Heart right ventricle (tissue), 16 donors: ENCODE measurements around the gene ST8SIA5. TPM values are rescaled to one million over a fixed set of nuclear protein-coding genes. Genes with fewer than 3 reads are reported as not detected.
A peak's percentile ranks its signal among the peaks of the same experiment; 100 is the strongest.

Experiments
- ATAC-seq, 8 donors: fragments of 200-7000 bp; cut with Tn5 transposase; one replicate each; pipeline ENCODE4 v1.9.1; 2020; ENCODE audit warnings: mild to moderate bottlenecking in 8 of 8, moderate library complexity in 8 of 8, moderate number of reproducible peaks in 1 of 8
- DNase-seq, 2 donors: peaks; one replicate each; pipeline ENCODE4 v3.0.0-alpha.2; 2020
- H3K27ac ChIP-seq, 10 donors: fragments of 200-600 bp; sonication (generic) in 2 of 10; one replicate each; pipeline versions ENCODE4 v1.5.0 to v1.8.0; 2020 to 2022; ENCODE audit warnings: mild to moderate bottlenecking in 3 of 10
- H3K27me3 ChIP-seq, 7 donors: fragments of 200-600 bp; one replicate each; pipeline ENCODE4 v1.8.0; 2021 to 2022; ENCODE audit warnings: mild to moderate bottlenecking in 2 of 7
- H3K36me3 ChIP-seq, 9 donors: fragments of 200-600 bp; sonication (generic) in 1 of 9; one replicate each; pipeline versions ENCODE4 v1.5.0 to v1.8.0; 2020 to 2022; ENCODE audit warnings: mild to moderate bottlenecking in 2 of 9
- H3K4me1 ChIP-seq, 9 donors: fragments of 200-600 bp; sonication (generic) in 1 of 9; one replicate each; pipeline versions ENCODE4 v1.5.0 to v1.8.0; 2020 to 2022; ENCODE audit warnings: mild to moderate bottlenecking in 4 of 9
- H3K4me3 ChIP-seq, 10 donors: fragments of 200-600 bp; sonication (generic) in 2 of 10; one replicate each; pipeline versions ENCODE4 v1.5.0 to v1.8.0; 2020 to 2022; ENCODE audit warnings: mild to moderate bottlenecking in 7 of 10, moderate library complexity in 2 of 10
- H3K9me3 ChIP-seq, 11 donors: fragments of 200-600 bp in 10 of 11; sonication (generic) in 2 of 11; one replicate each; pipeline versions ENCODE4 v1.5.0 to v1.8.0; 2013 to 2022; ENCODE audit warnings: mild to moderate bottlenecking in 2 of 11, control low read depth in 1 of 11, moderate library complexity in 1 of 11
- CTCF ChIP-seq, 9 donors: fragments of 200-600 bp; sonication (generic) in 2 of 9; IDR thresholded peaks; one replicate each; pipeline versions ENCODE4 v1.5.0 to v1.8.0; 2021 to 2022; ENCODE audit warnings: antibody characterized with exemption in 9 of 9, mild to moderate bottlenecking in 5 of 9, moderate library complexity in 1 of 9
- WGBS, 2 donors: extraction: QIAGEN DNeasy Blood & Tissue Kit; methylation state at CpG; one replicate each; pipeline ENCODE4 v1.1.7; 2013; ENCODE audit warnings: inconsistent platforms in 1 of 2; 5-methylcytosine and 5-hydroxymethylcytosine counted together
- intact Hi-C, 10 donors: fragments of 100-400 bp; cut with DNase I; formaldehyde crosslinking; loops; one replicate each; pipeline versions ENCODE4 v1.11.1 to v1.14.2; 2022
- polyA plus RNA-seq, 2 donors: library from polyadenylated mRNA; stranded (reverse); fragments of 200-250 nt; gene quantifications; one replicate each; pipeline ENCODE4 v1.2.3, GENCODE V29; 2013
- total RNA-seq, 10 donors: library from RNA; stranded (reverse); fragmentation: NEBNext Ultra II Directional in 3 of 10; extraction: Animal tissue kit (Norgen Biotek cat#: 25700) in 3 of 10; gene quantifications; one replicate each; pipeline versions ENCODE4 v1.2.1 to v1.2.4, GENCODE V29; 2021 to 2023
- donor health status: Arrhythmogenic right ventricular cardiomyopathy.
- donor health status: ischemic (EF 13 %, LVEDD 7.1; RV severe dilation, severe dysfunction).
- donor health status: healthy with polysubstance abuse.
- donor health status: DM: no; HTN: yes; CAD: no.
- donor health status: DM: no; HTN: no; CAD: no.
- donor health status: ischemic (EF 25% LVEDD 6.9; RV normal size, moderate dysfunction).
- donor health status: ischemic (EF 25% LVEDD 5.7; RV mildly dilated, moderate dysfunction).
- donor health status: healthy.
- donor health status: DM: yes; HTN: yes; CAD: no.
- donor health status: Ischemic cardiomyopathy.
- donor health status: ischemic (EF 35%, LVEDD 5.7; RV mildly dilated, moderate dysfunction).
- donor health status: nonischemic (EF 11% LVEDD 7.7; RV severe dilation, severe dysfunction).
- donor health status: DM: yes; HTN: yes; CAD: no.
- donor health status: PGD.
- donor health status: ischemic (EF 29% LVEDD 5.4; RV normal size, mild dysfunction).
- donor health status: nonischemic (EF 23%, LVEDD 6.1; RV moderate dilation, normal function).

The ST8SIA5 gene
- total and polyA plus RNA-seq, 12 donors = 1.0 to 16.8 (median 5.1) TPM

DNA sequence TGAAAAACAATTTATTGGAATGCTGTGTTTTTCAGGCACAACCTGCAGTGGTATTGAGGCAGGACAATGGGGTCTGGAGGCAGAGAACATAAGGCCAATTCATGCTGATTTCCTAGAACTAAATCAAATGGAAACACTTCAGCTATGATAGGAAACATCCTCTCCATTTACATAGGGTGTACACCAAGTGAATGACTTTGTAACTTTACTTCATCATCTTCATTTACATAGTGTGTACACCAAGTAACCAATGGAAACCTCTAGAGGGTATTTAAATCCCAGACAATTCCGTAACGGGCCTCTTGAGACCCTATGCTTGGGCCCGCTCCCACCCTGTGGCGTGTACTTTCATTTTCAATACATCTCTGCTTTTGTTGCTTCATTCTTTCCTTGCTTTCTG, 32.2 kb upstream of the ST8SIA5 start:
- no peak overlapping the region for H3K27ac ChIP-seq
- peaks cover 0 to 12% (median 0%) of the 10 kb centered on the region in 11 donors for H3K9me3 ChIP-seq

DNA sequence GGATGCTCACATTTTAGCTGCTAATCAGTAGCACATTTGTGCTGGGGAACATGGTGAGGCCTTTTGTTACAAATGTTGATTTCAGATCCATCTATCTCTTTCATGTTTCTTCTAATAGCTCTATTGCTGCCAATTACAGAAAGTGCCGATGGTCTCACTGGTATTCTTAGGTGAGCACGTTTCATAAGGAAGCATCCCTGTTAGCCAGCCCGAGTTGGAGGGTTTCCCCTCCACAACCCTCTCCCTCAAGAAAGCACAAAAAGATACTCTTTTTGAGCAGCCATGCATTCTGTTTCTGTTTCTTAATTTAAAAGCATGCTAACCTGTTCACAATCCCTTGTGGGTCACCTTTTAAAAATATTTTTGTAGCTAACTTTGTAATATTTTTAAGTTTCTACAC, 30.8 kb upstream of the ST8SIA5 start:
- intact Hi-C loops = no loop called here
- Histone ChIP-seq H3K4me3 (no peak overlapping the region), H3K36me3 (no peaks in the 10 kb centered on the region), H3K27ac (no peak overlapping the region), H3K27me3 (no peaks in the 10 kb centered on the region), H3K4me1 (no peaks in the 10 kb centered on the region), H3K9me3 (peaks cover 0 to 12% (median 0%) of the 10 kb centered on the region in 11 donors)
- ATAC-seq (no peak), DNase-seq (no peak)
- 81 to 87% methylated on average over 3 of the region's 3 CpGs for WGBS, 2 donors
- TF ChIP-seq CTCF (IDR thresholded peaks at IDR 0.05) = no peak

More for the DNA sequence above, 32.2 kb upstream of the ST8SIA5 start:
- no peak overlapping the region for H3K4me3 ChIP-seq
- no peaks in the 10 kb centered on the region for H3K36me3 ChIP-seq
- 93 to 96% methylated on average over 4 of the region's 4 CpGs for WGBS, 2 donors
- DNase-seq (no peak), ATAC-seq (no peak)
- H3K4me1 ChIP-seq = no peaks in the 10 kb centered on the region
- TF ChIP-seq CTCF (IDR thresholded peaks at IDR 0.05) = no peak
- H3K27me3 ChIP-seq = no peaks in the 10 kb centered on the region
- intact Hi-C loops = no loop called here

GRCh38 chr18:46772357-46772756, 15.5 kb upstream of the ST8SIA5 start:
- Histone ChIP-seq H3K27me3 (no peaks in the 10 kb centered on the region), H3K27ac (no peak overlapping the region), H3K9me3 (no peaks in the 10 kb centered on the region), H3K4me1 (peaks cover 0 to 25% (median 13%) of the 10 kb centered on the region in 9 donors), H3K4me3 (no peak overlapping the region), H3K36me3 (no peaks in the 10 kb centered on the region)
- TF ChIP-seq CTCF (IDR thresholded peaks at IDR 0.05) = peak in 3 of 9 donors; percentile 5 to 21 (median 9)
- no peak for DNase-seq
- ATAC-seq = no peak
- intact Hi-C loops = no loop called here
- WGBS, 2 donors = 64 to 67% methylated on average over 5 of the region's 5 CpGs

DNA sequence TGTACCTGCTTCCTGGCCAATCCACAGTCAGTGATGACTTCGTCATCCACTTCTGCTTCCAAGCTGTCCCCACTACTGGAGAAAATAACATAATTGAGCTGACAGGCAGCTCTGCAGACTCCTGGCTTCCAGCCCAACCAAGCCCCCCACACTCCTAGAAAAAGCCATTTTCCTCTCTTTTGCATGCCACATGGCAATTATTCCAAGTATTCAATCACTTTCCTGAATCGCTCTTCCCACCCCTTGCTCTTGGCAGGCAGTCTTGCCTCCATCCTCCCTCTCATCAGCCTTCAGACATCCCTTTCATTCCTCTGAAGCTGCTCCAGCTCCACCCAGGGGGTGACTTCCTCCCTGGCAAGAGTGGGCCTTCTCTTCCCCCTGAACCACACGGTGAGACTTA, 14.3 kb upstream of the ST8SIA5 start:
- Histone ChIP-seq H3K4me3 (no peak overlapping the region), H3K4me1 (peaks cover 0 to 25% (median 13%) of the 10 kb centered on the region in 9 donors), H3K27me3 (no peaks in the 10 kb centered on the region), H3K9me3 (no peaks in the 10 kb centered on the region), H3K27ac (no peak overlapping the region), H3K36me3 (no peaks in the 10 kb centered on the region)
- ATAC-seq = no peak
- intact Hi-C loops = no loop called here
- 32 to 43% methylated on average over 3 of the region's 3 CpGs for WGBS, 2 donors
- no peak for DNase-seq
- no peak for TF ChIP-seq CTCF (IDR thresholded peaks at IDR 0.05)
